ENCODE data around the gene APOL6.
A peak's percentile ranks its signal among the peaks of the same experiment; 100 is the strongest.

APOL6 gene

GRCh38 chr22:35649636-35650250 is 1.5 kb downstream of the APOL6 start:
- H3K4me3 ChIP-seq (ENCODE audit: low read depth, low read length), result peak overlapping the region; percentile 80
- TF ChIP-seq, protein P1, sequence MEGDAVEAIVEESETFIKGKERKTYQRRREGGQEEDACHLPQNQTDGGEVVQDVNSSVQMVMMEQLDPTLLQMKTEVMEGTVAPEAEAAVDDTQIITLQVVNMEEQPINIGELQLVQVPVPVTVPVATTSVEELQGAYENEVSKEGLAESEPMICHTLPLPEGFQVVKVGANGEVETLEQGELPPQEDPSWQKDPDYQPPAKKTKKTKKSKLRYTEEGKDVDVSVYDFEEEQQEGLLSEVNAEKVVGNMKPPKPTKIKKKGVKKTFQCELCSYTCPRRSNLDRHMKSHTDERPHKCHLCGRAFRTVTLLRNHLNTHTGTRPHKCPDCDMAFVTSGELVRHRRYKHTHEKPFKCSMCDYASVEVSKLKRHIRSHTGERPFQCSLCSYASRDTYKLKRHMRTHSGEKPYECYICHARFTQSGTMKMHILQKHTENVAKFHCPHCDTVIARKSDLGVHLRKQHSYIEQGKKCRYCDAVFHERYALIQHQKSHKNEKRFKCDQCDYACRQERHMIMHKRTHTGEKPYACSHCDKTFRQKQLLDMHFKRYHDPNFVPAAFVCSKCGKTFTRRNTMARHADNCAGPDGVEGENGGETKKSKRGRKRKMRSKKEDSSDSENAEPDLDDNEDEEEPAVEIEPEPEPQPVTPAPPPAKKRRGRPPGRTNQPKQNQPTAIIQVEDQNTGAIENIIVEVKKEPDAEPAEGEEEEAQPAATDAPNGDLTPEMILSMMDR (conservative IDR thresholded peaks at IDR 0.05; ENCODE audit: low read depth, low read length), result no peak
- DNase-seq (ENCODE audit: low read depth), result no peak

- H3K4me3 ChIP-seq (ENCODE audit: low read depth, low read length), result no peak overlapping the region
- TF ChIP-seq, protein P1 (conservative IDR thresholded peaks at IDR 0.05; ENCODE audit: low read depth, low read length), result no peak
- DNase-seq (ENCODE audit: low read depth), result no peak
Observed at GRCh38 chr22:35651085-35651484, 2.8 kb downstream of the APOL6 start.

GRCh38 chr22:35653824-35654223 is 5.6 kb downstream of the APOL6 start:
- TF ChIP-seq, protein P1 (conservative IDR thresholded peaks at IDR 0.05; ENCODE audit: low read depth, low read length), result no peak

GRCh38 chr22:35656284-35656752 is 8.1 kb downstream of the APOL6 start:
- TF ChIP-seq, protein P1 (conservative IDR thresholded peaks at IDR 0.05; ENCODE audit: low read depth, low read length), result no peak
- DNase-seq (ENCODE audit: low read depth), result peak; percentile 35
- no peak overlapping the region for H3K4me3 ChIP-seq (ENCODE audit: low read depth, low read length)

More at GRCh38 chr22:35653824-35654223, 5.6 kb downstream of the APOL6 start:
- H3K4me3 ChIP-seq (ENCODE audit: low read depth, low read length), result no peak overlapping the region
- no peak for DNase-seq (ENCODE audit: low read depth)

- H3K4me3 ChIP-seq (ENCODE audit: low read depth, low read length), result no peak overlapping the region
- TF ChIP-seq, protein P1 (conservative IDR thresholded peaks at IDR 0.05; ENCODE audit: low read depth, low read length), result no peak
Observed at GRCh38 chr22:35657571-35658312, 9.5 kb downstream of the APOL6 start.

DNA sequence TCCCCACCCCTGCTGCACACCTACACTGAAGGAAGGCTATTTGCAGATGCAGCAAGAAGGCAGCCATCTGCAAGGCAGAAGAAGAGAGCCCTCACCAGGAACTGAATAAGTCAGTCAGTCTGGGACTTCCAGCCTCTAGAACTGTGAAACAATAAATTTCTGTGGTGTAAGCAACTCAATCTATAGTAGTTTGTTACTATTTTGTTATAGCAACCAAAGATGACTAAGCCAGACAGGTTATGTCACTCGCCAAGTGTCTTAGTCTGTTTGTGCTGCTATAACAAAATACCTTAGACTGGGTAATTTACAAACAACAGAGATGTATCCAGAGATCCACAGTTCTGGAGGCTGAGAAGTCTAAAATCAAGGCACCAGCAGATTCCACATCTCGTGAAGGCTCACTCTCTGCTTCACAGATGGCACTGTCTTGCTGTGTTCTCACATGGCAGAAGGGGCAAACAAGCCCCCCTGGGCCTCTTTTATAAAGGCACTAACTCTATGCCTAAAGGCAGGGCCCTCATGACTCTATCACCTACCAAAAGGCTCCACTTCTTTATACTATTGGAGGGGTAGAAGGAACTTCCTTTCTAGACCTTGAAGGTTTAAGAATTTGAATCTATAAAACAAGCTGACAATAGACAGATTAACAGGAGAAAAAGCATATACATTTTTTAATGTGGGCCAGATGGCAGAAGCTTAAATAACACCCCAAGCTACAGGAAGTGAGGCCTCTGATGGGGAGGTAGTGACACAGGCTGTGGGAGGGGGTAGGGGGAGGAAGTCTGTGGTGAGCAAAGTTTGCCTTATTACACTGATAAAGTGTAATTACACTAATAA is 12.3 kb downstream of the APOL6 start:
- H3K4me3 ChIP-seq (ENCODE audit: low read depth, low read length), result no peak overlapping the region
- DNase-seq (ENCODE audit: low read depth), result peak; percentile 21
- TF ChIP-seq, protein P1 (conservative IDR thresholded peaks at IDR 0.05; ENCODE audit: low read depth, low read length), result no peak

More at GRCh38 chr22:35657571-35658312, 9.5 kb downstream of the APOL6 start:
- DNase-seq (ENCODE audit: low read depth), result no peak

Data from choroid plexus epithelial cell (primary cell).